Upper lobe of left lung (tissue), 4 donors: Measurements from ENCODE around the gene PRKCE.

Experiments used
- CTCF ChIP-seq, 6 experiments: fragments of 450-650 bp in 4 of 6; fragments of 200-600 bp in 2 of 6; sonication (generic) in 2 of 6; IDR thresholded peaks; one replicate each; pipeline ENCODE4 v1.5.1; 2016 to 2019; ENCODE audit warnings: antibody characterized with exemption in 6 of 6
- POLR2A ChIP-seq, 4 donors: fragments of 450-650 bp; IDR thresholded peaks; one replicate each; pipeline ENCODE4 v1.5.1; 2016 to 2017; ENCODE audit warnings: antibody characterized with exemption in 4 of 4, mild to moderate bottlenecking in 2 of 4

- TF ChIP-seq CTCF (IDR thresholded peaks at IDR 0.05), result no peak
- no peak for TF ChIP-seq POLR2A (IDR thresholded peaks at IDR 0.05)
Measured at GRCh38 chr2:45814488-45814887, 163.0 kb downstream of the PRKCE start.
